GM21619 (cell line): Measurements from ENCODE around the gene KLHL29.

Experiments
- ATAC-seq: cut with Tn5 transposase; IDR thresholded peaks from one replicate; pipeline ENCODE4 v1.9.1; 2021; ENCODE audit not compliant: unreplicated experiment

Gene KLHL29

DNA sequence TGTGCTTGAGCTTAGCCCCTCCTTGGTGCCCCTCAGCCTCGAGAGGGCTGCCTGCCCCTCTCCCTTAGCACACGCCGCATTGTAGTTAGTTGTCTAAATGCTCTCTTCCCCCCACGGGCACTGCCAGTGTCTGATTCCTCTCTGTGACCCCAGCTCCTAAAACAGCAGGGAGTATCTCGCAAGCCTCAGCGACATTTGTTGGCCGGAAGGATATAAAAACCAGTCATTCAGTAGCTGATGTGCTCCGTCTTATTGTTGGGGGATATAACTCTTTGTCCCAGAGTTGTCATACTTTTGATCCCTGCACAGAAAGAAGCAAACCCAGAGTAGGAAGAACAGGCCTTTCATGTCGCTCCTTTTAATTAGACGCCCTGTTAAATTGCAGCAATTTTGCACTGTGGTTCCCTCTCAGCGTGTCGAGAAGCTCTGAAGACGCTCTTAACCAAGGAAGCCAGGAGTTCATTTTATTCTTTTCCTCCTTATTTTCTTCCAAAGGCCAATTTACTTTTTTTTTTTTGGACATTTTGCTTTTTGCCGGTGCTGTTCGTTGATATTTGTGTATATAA is 201.8 kb downstream of the KLHL29 start:
- no peak for ATAC-seq

DNA sequence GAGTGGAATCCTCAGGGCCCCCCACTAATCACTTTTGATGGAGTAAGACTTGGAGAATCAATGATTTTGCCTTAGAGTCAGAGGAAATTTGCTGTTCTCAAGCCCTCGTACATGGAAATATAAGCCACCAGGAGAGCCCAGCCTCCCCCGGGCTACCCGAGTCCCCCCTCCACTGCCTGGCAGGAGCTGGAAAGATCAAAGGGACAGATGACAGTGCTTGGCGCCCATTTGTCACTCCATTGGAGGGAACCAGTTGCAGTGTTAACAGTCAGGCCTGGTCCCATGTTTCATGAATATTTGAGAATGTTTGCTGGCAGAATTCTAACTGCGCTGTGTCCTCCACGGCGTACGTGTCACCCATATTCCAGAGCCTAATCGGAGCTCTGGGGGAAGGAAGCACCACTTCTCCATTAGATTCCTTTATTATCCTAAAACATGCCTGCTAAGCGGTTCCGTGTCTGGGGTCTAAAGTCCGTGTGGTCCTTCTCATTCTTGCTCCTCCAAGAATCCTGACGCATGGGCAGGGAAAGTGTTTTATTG is 202.4 kb downstream of the KLHL29 start:
- no peak for ATAC-seq

DNA sequence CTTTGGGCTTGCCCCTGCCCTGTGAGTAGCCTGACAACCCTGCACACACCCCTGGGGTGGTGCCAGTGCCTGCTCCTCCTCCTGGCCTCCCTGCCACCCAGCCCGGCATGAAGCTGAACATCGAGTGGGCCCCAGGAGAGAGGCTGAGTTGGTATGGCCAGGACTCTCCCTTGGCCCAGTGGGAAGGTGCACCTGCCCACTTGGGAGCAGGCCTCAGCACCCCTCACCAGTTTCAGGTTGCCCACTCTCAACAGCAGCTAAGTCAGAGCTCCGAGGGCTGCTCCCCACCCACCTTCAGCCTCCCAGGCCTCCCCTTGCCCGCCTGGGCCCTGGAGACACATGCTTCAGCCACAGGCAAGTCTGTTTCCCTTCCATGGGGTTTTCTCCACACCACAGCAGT is 203.1 kb downstream of the KLHL29 start:
- no peak for ATAC-seq

DNA sequence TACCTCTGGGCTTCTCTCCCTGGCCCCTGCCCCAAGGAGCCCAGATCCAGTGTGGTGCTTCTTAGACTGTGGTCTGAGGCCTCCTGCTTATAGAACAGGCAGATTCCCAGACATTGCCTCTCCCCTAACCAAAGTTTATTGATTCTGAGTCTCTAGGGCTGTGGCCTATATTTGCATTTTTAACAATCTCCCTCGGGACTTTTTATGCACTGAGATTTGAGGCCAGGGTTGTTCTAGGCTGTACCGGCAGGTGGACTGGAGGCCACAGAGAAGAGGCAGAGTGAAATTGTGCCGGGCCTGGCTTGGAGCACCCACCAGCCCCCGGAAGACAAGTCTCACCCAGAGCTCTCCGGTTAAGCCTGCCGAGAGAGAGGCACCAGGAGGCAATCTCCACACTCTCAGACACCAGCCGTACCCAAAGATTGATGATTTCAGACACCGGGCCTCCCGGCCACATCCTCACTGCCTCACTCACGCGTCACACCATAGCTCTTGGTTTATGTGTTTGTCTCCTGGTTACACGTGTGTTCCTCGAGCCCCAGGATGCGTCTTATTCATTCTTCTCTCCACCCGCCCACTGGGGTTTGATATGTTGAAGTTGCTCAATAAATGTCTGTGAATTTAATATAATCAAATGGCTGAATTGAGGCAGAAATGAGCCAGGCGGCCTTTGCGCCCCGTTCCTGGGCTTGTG is 203.7 kb downstream of the KLHL29 start:
- ATAC-seq: no peak

DNA sequence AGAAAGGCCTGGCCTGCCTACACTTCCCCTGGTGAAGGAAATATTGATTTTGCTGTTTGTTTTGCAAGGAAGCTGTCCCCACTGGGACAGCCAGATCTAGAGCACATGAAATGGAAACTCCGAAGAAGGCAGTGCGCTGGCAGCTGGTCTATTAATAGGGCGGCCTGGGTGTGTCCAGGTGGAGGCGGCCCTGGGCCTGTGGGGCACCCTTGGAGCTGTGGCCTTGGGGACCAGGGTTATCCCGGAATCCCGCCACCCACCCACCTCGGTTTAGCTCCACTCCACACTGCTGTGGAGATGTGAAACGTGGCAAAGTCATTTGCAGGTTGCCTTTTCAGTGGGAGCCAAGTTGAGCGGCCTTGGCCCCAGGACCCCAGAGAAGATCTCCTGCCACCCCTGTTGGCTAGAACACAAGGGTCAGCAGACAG is 204.3 kb downstream of the KLHL29 start:
- no peak for ATAC-seq

DNA sequence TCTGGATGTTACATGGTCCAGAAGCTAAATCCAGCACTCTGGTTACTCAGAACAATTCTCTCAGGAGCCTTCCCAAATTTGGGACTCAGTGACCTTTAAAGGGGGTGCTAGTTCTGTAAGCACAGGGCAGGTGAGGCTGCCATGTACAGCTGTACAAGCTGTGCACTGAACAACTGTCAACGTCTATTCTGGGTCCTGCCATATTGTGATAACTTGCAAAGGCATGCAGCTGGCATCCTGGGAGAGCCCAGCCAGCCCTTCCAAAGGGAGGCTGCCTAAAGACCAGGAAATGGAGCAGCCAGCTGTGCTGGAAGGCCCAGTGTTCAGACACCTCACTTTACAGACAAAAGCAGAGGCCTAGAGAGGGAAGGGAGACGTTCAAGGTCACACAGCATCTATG is 204.8 kb downstream of the KLHL29 start:
- no peak for ATAC-seq

DNA sequence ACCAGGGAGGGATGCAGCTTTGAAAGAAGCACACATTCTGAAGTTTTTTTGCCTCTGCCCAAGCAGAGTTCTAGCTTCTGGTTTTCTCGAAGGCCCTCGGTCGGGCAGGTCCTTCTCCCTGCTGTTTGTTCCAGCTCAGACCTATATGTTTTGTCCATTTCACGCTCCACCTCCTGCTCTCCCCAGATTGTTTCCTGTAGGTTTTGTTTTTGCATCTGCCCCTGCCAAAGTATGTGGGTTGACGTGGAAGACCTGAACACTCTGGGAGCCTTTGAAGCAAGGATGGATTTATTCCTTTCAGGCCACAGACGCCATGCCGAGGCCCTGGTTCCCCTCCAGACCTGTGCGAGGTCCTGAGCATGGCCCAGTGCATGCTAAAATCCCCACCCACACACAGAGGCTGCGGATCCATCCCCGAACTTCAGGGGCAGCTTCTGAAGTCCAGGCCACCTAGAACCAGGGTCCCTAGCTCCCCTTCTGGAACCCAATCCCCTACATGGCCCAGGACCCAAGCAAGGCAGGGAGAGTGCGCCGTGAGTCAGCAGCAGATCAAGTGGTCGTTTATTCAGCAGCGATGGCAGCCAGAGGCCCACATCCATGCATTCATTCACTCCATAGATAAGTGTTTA is 205.4 kb downstream of the KLHL29 start:
- no peak for ATAC-seq

DNA sequence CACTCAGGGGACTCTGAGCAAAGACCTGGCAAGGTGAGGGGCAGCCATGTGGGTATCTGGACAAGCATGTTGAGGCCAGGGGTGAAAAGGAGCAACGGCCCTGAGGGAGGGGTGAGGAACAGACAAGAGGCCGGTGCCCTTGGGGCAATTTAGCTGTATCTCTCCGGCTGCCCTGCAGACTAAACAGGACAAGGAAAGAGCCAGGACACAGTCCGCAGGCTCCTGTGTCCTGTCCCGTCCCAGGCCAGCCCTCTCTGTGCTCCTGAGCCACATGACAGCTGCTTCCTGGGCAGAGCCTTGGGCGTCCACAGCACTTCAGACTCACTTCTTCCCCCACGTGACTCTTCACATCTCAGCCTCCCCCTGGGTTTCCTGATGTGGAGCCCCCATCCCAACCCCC is 206.1 kb downstream of the KLHL29 start:
- no peak for ATAC-seq

DNA sequence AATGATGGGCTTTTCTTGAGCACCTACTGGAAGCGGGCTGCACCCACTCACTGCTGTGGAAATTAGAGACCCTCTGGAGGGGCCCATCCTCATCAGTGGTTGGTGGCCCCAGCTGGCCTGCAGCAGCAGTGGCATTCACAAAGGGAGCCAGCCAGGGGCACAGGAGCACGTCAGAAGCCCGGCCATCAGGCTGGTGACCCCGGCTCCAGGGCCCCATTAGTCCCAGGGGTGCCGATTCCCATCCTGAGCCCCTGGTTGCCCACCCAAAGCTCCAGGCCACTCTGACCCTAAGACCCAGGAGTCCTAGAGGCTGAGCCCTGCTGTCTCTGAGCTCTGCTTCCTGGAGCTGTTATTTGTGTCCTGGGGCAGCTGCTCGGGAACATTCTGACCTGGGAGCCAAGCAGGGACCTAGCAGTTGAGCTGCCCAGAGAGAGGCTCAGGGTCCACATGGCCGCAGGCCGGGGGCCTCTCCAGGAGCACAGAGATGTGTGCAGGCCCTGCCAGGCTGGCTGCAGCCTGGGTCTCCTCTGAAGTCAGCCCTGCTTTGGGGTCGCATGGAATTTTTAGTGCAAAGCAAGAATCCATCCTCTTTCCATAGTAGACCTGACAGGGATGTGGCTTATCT is 207.2 kb downstream of the KLHL29 start:
- no peak for ATAC-seq

DNA sequence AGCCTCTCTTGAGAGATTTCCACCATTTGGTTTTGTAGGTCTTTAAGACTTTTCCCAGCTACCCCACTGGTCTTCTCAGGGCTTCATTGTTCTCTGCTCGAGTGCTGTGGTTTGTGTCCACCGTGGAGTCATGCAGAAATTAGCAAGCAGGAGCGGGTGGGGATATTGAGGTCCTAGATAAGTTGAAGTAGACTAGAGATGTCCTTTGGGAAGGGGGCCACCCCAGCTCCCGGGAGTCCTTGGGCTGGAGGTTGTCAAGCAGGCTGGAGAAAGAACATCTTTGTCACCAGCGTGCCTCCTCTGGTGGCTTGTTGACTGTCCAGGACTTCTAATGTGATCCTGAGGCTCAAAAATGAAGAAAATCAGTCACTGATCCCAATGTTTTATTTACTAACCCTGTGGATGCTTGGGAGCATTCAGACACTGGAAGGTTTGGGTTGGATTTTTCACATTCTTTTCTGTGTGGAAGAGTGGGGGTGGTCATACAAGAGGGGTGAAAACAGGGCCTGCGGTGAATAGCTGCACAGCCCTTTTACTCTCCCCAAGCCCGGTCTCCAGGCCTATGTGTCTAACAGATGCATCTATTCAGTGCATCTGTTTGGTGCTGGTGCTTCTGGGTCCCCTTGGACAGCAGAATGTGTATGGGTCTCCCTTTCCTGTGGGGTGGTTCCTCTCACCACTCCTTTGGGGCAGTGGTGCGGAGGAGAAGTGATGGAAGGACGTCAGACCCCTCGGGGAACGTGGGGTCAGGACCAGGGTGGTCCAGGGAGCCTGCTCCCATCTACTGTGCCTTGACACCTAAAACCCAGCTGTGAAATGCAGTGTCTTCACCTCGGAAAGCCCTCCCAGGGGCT is 208.1 kb downstream of the KLHL29 start:
- ATAC-seq: no peak

DNA sequence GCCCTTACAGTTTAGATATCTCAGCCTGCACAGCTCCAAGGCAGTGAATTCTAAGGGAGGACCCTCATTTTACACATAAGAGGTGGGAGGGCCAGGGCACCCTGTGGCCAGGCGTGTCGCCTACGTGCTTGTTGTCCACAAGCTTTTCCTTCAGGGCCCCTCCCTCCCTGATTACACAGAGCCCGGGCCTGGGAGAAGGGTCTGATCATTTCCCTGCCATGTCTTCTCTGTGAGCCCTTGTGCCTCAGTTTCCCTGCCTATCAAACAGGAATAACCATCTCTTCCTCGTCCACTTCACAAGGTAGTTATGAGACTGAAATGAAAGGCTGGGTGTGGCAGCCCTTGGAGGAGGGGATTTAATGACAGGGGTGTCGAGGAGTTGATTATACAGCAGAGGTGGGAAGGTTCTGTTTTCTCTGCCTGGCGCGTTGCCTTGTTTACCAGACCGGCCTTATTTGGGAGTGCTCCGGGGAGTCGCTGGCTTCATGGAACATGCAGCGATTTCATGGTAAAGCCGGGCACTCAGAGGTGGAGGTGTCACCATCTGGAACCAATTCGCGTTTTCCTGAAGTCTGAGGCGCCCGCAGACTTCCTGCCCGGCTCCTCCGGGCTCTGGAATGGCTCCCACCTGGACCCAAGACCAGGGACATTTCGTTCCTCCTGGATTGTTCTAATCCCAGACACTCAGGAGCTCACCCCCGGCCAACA is 208.9 kb downstream of the KLHL29 start:
- ATAC-seq: no peak

DNA sequence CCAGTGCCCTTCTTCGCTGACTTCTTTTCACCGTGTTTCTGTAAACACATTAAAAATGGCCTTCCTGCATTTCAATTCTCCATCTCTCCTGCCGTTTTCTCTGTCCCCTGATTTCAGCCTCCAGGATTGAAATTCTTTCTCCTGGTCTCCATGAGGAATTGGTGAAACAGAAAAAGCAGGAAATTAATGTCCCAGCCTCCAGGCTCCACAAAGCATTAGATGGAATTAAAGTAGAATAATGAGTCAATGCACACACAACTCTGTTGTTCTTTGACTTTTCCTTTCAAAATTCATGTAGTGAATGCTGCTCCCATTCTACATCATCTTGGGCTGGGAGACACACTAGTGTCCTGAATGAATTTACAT is 209.5 kb downstream of the KLHL29 start:
- ATAC-seq: no peak

DNA sequence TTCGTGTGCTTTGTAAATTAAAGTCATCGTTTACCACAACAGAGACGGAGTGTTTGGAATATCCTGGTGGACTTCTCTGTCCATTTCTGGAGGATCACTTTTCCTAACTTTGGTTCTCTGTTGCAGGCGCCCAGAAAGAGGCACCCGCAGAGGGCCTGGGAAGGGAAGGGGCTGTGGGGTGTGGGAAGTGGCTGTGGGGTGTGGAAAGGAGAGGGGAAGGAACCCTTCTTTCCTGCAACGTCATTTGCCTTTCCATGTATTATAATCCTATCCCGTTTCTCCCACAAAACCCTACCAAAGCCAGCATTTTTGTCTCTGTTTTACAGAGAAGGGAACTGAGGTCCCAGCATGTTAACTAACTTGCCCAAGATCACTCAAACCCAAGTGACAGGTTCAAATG is 210.0 kb downstream of the KLHL29 start:
- no peak for ATAC-seq

DNA sequence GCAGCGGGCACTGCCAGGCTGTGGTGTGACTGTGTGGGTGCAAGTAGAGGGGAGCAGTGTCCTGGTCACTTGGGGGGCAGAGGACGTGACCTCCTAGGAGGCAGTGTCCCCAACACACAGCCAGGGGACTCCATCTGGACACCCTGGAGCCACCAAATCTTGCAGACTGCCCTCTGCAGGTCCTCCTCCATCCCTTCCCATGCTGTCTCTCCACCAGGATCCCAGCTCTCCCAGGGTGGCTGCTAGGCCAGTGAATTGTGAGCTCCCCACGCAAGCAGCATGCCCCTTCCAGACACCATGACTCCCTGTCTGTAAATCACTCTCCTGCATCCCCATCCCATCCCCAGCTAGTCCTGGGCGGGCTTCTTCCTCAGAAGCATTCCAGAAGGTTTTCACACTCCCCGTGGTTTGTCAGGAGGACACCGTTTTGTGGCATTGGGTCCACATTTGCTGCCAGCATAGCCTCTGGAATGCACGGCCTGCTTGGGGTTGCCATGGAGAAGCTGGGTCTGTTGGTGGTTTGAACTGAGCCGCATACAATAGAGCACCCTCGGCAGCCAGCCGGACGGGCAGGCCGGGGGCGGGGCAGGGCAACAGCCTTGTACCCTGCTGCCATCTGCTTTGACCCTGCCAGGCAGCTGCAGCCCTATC is 210.7 kb downstream of the KLHL29 start:
- no peak for ATAC-seq

DNA sequence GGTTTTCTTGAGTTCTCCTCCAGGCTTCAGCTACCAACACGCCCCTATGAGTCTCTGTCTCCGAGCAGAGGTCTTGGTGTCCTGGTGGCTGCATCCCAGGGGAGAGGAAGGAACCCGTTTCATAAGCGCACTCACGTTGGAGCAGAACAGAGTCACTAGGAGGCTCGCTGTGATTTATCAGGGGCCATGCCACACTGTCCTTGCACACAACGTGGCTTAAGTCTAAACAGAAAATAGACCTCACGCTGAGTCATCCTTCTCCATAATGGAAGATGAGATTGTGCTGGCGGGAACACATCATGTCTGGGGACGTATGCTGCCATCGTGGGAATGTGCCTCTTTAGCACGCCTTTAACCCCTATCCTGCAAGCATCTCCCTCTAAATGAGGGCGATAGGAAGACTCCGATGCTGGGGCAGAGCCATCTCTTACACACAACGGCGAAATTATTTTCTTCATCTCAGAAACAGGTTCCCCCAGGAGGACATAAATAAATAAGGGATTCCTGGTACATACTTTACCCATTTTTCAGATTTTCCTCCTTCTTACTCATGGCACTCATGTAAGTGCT is 211.4 kb downstream of the KLHL29 start:
- ATAC-seq: no peak

DNA sequence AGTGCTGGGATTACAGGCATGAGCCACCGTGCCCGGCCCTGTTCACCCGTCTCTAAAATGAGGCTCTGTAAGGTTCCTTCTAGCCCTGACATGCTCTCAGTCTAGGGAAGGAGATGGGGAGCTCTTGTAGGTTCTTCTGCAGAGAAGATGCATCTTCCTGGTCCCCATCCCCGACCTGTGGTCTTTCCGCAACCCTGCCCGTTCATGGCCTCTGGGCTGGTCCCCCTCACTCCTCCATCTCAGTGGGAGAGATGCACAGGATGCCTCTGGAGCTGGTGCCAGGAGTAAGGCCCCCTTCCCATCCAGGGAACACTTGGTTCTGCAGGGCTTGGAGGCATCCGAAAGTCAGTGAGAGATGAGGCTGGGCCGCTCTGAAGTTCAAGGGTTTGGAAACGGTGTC is 212.7 kb downstream of the KLHL29 start:
- no peak for ATAC-seq

DNA sequence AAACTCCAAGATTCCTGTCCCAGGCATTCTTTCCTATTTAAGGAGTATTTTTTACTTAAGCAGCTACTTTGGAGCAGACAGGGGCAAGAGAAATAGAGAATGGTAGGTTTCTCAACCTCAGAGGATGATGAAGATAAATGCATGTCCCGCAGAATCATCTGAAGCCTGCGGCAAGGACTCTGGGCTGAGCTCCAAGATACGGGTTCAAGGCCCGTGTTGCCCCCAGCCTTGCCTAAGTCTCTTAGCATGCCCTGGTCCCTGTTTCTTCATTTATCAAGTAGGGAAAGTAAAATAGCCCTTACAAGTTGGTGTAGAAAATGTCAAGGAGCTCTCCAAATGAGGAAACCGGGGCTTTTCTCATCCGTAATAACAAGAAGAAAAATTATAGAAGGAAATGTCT is 214.0 kb downstream of the KLHL29 start:
- no peak for ATAC-seq

DNA sequence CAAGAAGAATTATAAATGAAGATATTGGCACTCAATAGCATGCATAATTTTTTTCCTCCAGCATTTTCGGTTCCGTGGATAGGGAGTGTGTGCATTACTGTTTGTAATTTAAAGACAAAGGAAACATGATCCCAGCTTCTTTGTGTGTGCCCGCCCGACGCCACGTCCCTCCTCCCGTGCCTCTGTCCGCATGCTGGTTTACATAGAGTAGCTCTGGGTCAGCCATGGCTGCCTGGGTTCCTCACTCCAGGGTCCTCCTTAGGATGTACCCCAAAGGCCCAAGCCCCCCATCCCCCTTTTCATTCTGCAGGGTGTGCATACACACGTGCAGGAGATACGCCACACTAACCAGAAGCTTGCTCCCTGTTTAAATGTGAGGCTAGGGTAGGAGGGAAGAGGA is 214.7 kb downstream of the KLHL29 start:
- ATAC-seq: no peak

DNA sequence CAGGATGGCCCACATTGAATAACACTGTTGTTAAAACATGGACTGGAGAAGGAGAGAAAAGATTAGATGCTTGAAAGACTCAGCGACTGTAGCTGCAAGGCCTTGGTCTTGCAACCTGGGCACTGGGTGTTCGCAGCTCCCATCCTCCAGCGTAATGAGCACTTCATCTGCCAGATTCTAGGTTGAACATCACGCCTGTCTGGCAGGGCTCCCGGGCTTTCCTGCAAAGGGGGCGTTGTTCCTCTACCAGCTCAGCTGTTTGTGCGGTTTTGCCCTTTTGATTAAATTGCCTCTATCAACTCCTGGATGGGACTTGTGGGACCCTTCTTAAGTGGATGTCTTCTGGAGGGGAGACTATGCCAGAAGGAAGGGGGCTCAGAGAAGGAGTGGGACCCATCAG is 215.4 kb downstream of the KLHL29 start:
- ATAC-seq: no peak
